DMS79 (cell line): Measurements from ENCODE around the gene OLFML2A.

Experiments used
- DNase-seq: peaks from one replicate; lab custom pipeline; 2025; lab: John Stamatoyannopoulos, UW

The OLFML2A gene

GRCh38 chr9:124778575-124779367 is 1.8 kb downstream of the OLFML2A start:
- DNase-seq, result no peak

GRCh38 chr9:124779368-124780059 is 2.6 kb downstream of the OLFML2A start:
- DNase-seq, result no peak

- DNase-seq, result no peak
Observed at GRCh38 chr9:124780060-124780756, 3.3 kb downstream of the OLFML2A start.

GRCh38 chr9:124780757-124781151 is 3.8 kb downstream of the OLFML2A start:
- no peak for DNase-seq

- DNase-seq, result no peak
Observed at GRCh38 chr9:124781967-124782660, 5.2 kb downstream of the OLFML2A start.

- no peak for DNase-seq
Observed at GRCh38 chr9:124782661-124783574, 6.0 kb downstream of the OLFML2A start.

GRCh38 chr9:124783830-124784229 is 6.9 kb downstream of the OLFML2A start:
- no peak for DNase-seq

- DNase-seq, result no peak
Observed at GRCh38 chr9:124784509-124784908, 7.6 kb downstream of the OLFML2A start.

- DNase-seq, result no peak
Observed at GRCh38 chr9:124786881-124787573, 10.1 kb downstream of the OLFML2A start.

GRCh38 chr9:124788542-124789217 is 11.7 kb downstream of the OLFML2A start:
- DNase-seq, result no peak

- no peak for DNase-seq
Observed at GRCh38 chr9:124789531-124789930, 12.6 kb downstream of the OLFML2A start.

GRCh38 chr9:124790301-124790700 is 13.4 kb downstream of the OLFML2A start:
- DNase-seq, result no peak

GRCh38 chr9:124790801-124791505 is 14.0 kb downstream of the OLFML2A start:
- no peak for DNase-seq

- DNase-seq, result no peak
Observed at GRCh38 chr9:124792257-124793014, 15.5 kb downstream of the OLFML2A start.

- DNase-seq, result no peak
Observed at GRCh38 chr9:124793015-124793541, 16.1 kb downstream of the OLFML2A start.

- no peak for DNase-seq
Observed at GRCh38 chr9:124794902-124795491, 18.1 kb downstream of the OLFML2A start.

GRCh38 chr9:124795881-124796431 is 19.0 kb downstream of the OLFML2A start:
- DNase-seq, result no peak
